Measurements from ENCODE around the gene LAMA2. TPM values are rescaled to one million over a fixed set of nuclear protein-coding genes. Genes with fewer than 3 reads are reported as not detected.

Gene LAMA2
- total RNA-seq, 1 donor from 2014 or later = 0.27 TPM

GRCh38 chr6:129416337-129416990 lies 533.5 kb downstream of the LAMA2 start:
- H3K27ac Mint-ChIP-seq = no peak overlapping the region
- TF ChIP-seq CTCF (IDR thresholded peaks at IDR 0.05) = no peak
- intact Hi-C loops (cut with micrococcal nuclease) = no loop called here
- H3K4me3 Mint-ChIP-seq = no peak overlapping the region
- ATAC-seq (ENCODE audit: low read depth) (no peak), DNase-seq (no peak)
- H3K9me3 Mint-ChIP-seq = no peaks in the 10 kb centered on the region
- H3K27me3 Mint-ChIP-seq = peaks cover 3% of the 10 kb centered on the region
- H3K4me1 Mint-ChIP-seq = no peaks in the 10 kb centered on the region
- no peaks in the 10 kb centered on the region for H3K36me3 Mint-ChIP-seq (ENCODE audit: low read depth)
- POLR2A ChIA-PET = no interaction called here
- CTCF ChIA-PET = no interaction called here

GRCh38 chr6:129417416-129418086 lies 534.6 kb downstream of the LAMA2 start:
- Mint-ChIP-seq H3K9me3 (no peaks in the 10 kb centered on the region), H3K27ac (no peak overlapping the region), H3K4me3 (no peak overlapping the region), H3K36me3 (ENCODE audit: low read depth) (no peaks in the 10 kb centered on the region), H3K4me1 (no peaks in the 10 kb centered on the region), H3K27me3 (peaks cover 3% of the 10 kb centered on the region)
- no peak for TF ChIP-seq CTCF (IDR thresholded peaks at IDR 0.05)
- ChIA-PET POLR2A (no interaction called here), CTCF (no interaction called here)
- no peak for DNase-seq
- intact Hi-C loops (cut with micrococcal nuclease) = no loop called here
- no peak for ATAC-seq (ENCODE audit: low read depth)

GRCh38 chr6:129419324-129419723 lies 536.4 kb downstream of the LAMA2 start:
- Mint-ChIP-seq H3K9me3 (no peaks in the 10 kb centered on the region), H3K4me3 (no peak overlapping the region), H3K4me1 (no peaks in the 10 kb centered on the region), H3K27ac (no peak overlapping the region), H3K36me3 (ENCODE audit: low read depth) (no peaks in the 10 kb centered on the region), H3K27me3 (peaks cover 3% of the 10 kb centered on the region)
- CTCF ChIA-PET = no interaction called here
- ATAC-seq (ENCODE audit: low read depth) (no peak), DNase-seq (no peak)
- intact Hi-C loops (cut with micrococcal nuclease) = no loop called here
- no peak for TF ChIP-seq CTCF (IDR thresholded peaks at IDR 0.05)
- POLR2A ChIA-PET = no interaction called here

GRCh38 chr6:129426343-129426742 lies 543.4 kb downstream of the LAMA2 start:
- CTCF ChIA-PET = no interaction called here
- peaks cover 2% of the 10 kb centered on the region for H3K27me3 Mint-ChIP-seq
- POLR2A ChIA-PET = interaction anchor here (0.7 kb wide), 1 partner anchor 64 kb away, joined by 5 read pairs; no protein-coding TSS in a partner anchor
- DNase-seq (no peak), ATAC-seq (ENCODE audit: low read depth) (no peak)
- no peak overlapping the region for H3K4me3 Mint-ChIP-seq
- no peaks in the 10 kb centered on the region for H3K36me3 Mint-ChIP-seq (ENCODE audit: low read depth)
- H3K9me3 Mint-ChIP-seq = no peaks in the 10 kb centered on the region
- H3K27ac Mint-ChIP-seq = no peak overlapping the region
- H3K4me1 Mint-ChIP-seq = no peaks in the 10 kb centered on the region
- no peak for TF ChIP-seq CTCF (IDR thresholded peaks at IDR 0.05)
- intact Hi-C loops (cut with micrococcal nuclease) = no loop called here

GRCh38 chr6:129429956-129430355 lies 547.0 kb downstream of the LAMA2 start:
- Mint-ChIP-seq H3K4me3 (no peak overlapping the region), H3K36me3 (ENCODE audit: low read depth) (no peaks in the 10 kb centered on the region), H3K9me3 (no peaks in the 10 kb centered on the region), H3K27ac (no peak overlapping the region), H3K4me1 (no peaks in the 10 kb centered on the region), H3K27me3 (peaks cover 2% of the 10 kb centered on the region)
- DNase-seq = no peak
- ATAC-seq (ENCODE audit: low read depth) = no peak
- no peak for TF ChIP-seq CTCF (IDR thresholded peaks at IDR 0.05)
- CTCF ChIA-PET = no interaction called here
- POLR2A ChIA-PET = no interaction called here
- intact Hi-C loops (cut with micrococcal nuclease) = no loop called here
